ENCODE results near the gene KIAA0825.

The KIAA0825 gene

GRCh38 chr5:94245608-94246007, 372.8 kb downstream of the KIAA0825 start:
- DNase-seq, result no peak

GRCh38 chr5:94244921-94245320, 373.5 kb downstream of the KIAA0825 start:
- no peak for DNase-seq

- DNase-seq, result no peak
These were observed 374.8 kb downstream of the KIAA0825 start for GRCh38 chr5:94243612-94244011.

- DNase-seq, result no peak
These were observed 377.3 kb downstream of the KIAA0825 start for GRCh38 chr5:94240993-94241651.

GRCh38 chr5:94240596-94240992, 377.8 kb downstream of the KIAA0825 start:
- DNase-seq, result no peak

GRCh38 chr5:94240134-94240533, 378.3 kb downstream of the KIAA0825 start:
- DNase-seq, result no peak

GRCh38 chr5:94239266-94239665, 379.1 kb downstream of the KIAA0825 start:
- DNase-seq, result no peak

GRCh38 chr5:94234987-94235386, 383.4 kb downstream of the KIAA0825 start:
- DNase-seq, result no peak

GRCh38 chr5:94228791-94229190, 389.6 kb downstream of the KIAA0825 start:
- no peak for DNase-seq

GRCh38 chr5:94223235-94223634, 395.2 kb downstream of the KIAA0825 start:
- DNase-seq, result no peak

GRCh38 chr5:94218374-94218773, 400.0 kb downstream of the KIAA0825 start:
- DNase-seq, result no peak

GRCh38 chr5:94217745-94218144, 400.7 kb downstream of the KIAA0825 start:
- no peak for DNase-seq

GRCh38 chr5:94217216-94217615, 401.2 kb downstream of the KIAA0825 start:
- DNase-seq, result no peak

- no peak for DNase-seq
These were observed 405.9 kb downstream of the KIAA0825 start for GRCh38 chr5:94212476-94212875.

GRCh38 chr5:94209774-94210355, 408.5 kb downstream of the KIAA0825 start:
- DNase-seq, result no peak

GRCh38 chr5:94209272-94209671, 409.1 kb downstream of the KIAA0825 start:
- no peak for DNase-seq

GRCh38 chr5:94199566-94199965, 418.8 kb downstream of the KIAA0825 start:
- DNase-seq, result no peak

GRCh38 chr5:94197970-94198369, 420.4 kb downstream of the KIAA0825 start:
- DNase-seq, result no peak

- DNase-seq, result no peak
These were observed 421.5 kb downstream of the KIAA0825 start for GRCh38 chr5:94196953-94197352.

GRCh38 chr5:94192658-94193391, 425.6 kb downstream of the KIAA0825 start:
- no peak for DNase-seq

- DNase-seq, result peak in 1 of 56 donors; percentile 0
These were observed 426.8 kb downstream of the KIAA0825 start for GRCh38 chr5:94191604-94192003.

GRCh38 chr5:94188725-94189124, 429.7 kb downstream of the KIAA0825 start:
- DNase-seq, result no peak

GRCh38 chr5:94184870-94185269, 433.5 kb downstream of the KIAA0825 start:
- DNase-seq, result no peak
